Osteoblast (primary cell): ENCODE results near the gene TGM3. TPM values are rescaled to one million over a fixed set of nuclear protein-coding genes. Genes with fewer than 3 reads are reported as not detected.

ENCODE experiments used
- DNase-seq: peaks from one replicate; pipeline ENCODE4 v3.0.0; 2011; ENCODE audit warnings: low spot score, mixed read lengths; ENCODE audit not compliant: insufficient read length; ENCODE audit errors: missing footprints
- H2AFZ ChIP-seq: 2 replicates; pipeline ENCODE4 v1.6.0; 2011; ENCODE audit warnings: mild to moderate bottlenecking, low read length
- H3K27ac ChIP-seq: 2 replicates; pipeline ENCODE4 v1.5.1; 2011; ENCODE audit warnings: mild to moderate bottlenecking, low read depth, low read length, moderate library complexity
- H3K27me3 ChIP-seq: 2 replicates; pipeline ENCODE4 v1.6.0; 2012; ENCODE audit warnings: mild to moderate bottlenecking, control low read depth, inconsistent platforms, low read length, moderate library complexity; ENCODE audit not compliant: insufficient read depth
- H3K36me3 ChIP-seq: 2 replicates; pipeline ENCODE4 v1.5.1; 2011; ENCODE audit warnings: mild to moderate bottlenecking, low read length, control low read depth, moderate library complexity; ENCODE audit not compliant: insufficient read depth
- H3K4me1 ChIP-seq: 2 replicates; pipeline ENCODE4 v1.5.1; 2011; ENCODE audit warnings: mild to moderate bottlenecking, low read length, control low read depth, moderate library complexity; ENCODE audit not compliant: insufficient read depth
- H3K4me2 ChIP-seq: 2 replicates; pipeline ENCODE4 v1.6.0; 2011; ENCODE audit warnings: mild to moderate bottlenecking, low read length; ENCODE audit not compliant: insufficient read depth
- H3K4me3 ChIP-seq: fragments of 200-600 bp; sonication (generic); 3 replicates; pipeline ENCODE4 v1.5.1; 2012; ENCODE audit warnings: mild to moderate bottlenecking, low read length, inconsistent platforms; ENCODE audit not compliant: insufficient read depth
- H3K79me2 ChIP-seq: 2 replicates; pipeline ENCODE4 v1.6.0; 2012; ENCODE audit warnings: mild to moderate bottlenecking, low read length, control low read depth, inconsistent platforms; ENCODE audit not compliant: insufficient read depth
- H3K9me3 ChIP-seq: 2 replicates; pipeline ENCODE4 v1.5.1; 2011; ENCODE audit warnings: low read depth, low read length, control low read depth
- H4K20me1 ChIP-seq: 2 replicates; pipeline ENCODE4 v1.6.0; 2012; ENCODE audit warnings: mild to moderate bottlenecking, low read length, control low read depth; ENCODE audit not compliant: insufficient read depth
- CTCF ChIP-seq: IDR thresholded peaks from 2 replicates; pipeline ENCODE4 v1.5.1; 2011; ENCODE audit warnings: mild to moderate bottlenecking, low read depth, low read length, moderate library complexity; ENCODE audit errors: extremely low read depth
- total RNA-seq: library from RNA; depleted of rRNA; stranded (reverse); fragments of >200 nt; gene quantifications from 2 replicates; pipeline ENCODE4 v1.2.3, GENCODE V29; 2012

The TGM3 gene
- total RNA-seq, 1 donor = not detected

GRCh38 chr20:2307136-2307535 is 11.3 kb downstream of the TGM3 start:
- no peaks in the 10 kb centered on the region for H3K9me3 ChIP-seq
- no peak overlapping the region for H2AFZ ChIP-seq
- no peak for TF ChIP-seq CTCF
- no peaks in the 10 kb centered on the region for H3K36me3 ChIP-seq
- H3K4me3 ChIP-seq = no peak overlapping the region
- H4K20me1 ChIP-seq = no peaks in the 10 kb centered on the region
- DNase-seq = no peak
- no peaks in the 10 kb centered on the region for H3K4me1 ChIP-seq
- H3K4me2 ChIP-seq = no peak overlapping the region
- H3K27me3 ChIP-seq = peaks cover 19% of the 10 kb centered on the region
- no peak overlapping the region for H3K27ac ChIP-seq
- no peaks in the 10 kb centered on the region for H3K79me2 ChIP-seq

GRCh38 chr20:2311329-2311728 is 15.5 kb downstream of the TGM3 start:
- Histone ChIP-seq H4K20me1 (no peaks in the 10 kb centered on the region), H2AFZ (no peak overlapping the region), H3K4me3 (no peak overlapping the region), H3K4me1 (peaks cover 18% of the 10 kb centered on the region), H3K9me3 (no peaks in the 10 kb centered on the region), H3K4me2 (no peak overlapping the region), H3K36me3 (no peaks in the 10 kb centered on the region), H3K79me2 (no peaks in the 10 kb centered on the region), H3K27me3 (peaks cover 5% of the 10 kb centered on the region), H3K27ac (no peak overlapping the region)
- TF ChIP-seq CTCF = no peak
- no peak for DNase-seq

- H2AFZ ChIP-seq = no peak overlapping the region
- peaks cover 5% of the 10 kb centered on the region for H3K27me3 ChIP-seq
- H3K79me2 ChIP-seq = no peaks in the 10 kb centered on the region
- H3K4me2 ChIP-seq = no peak overlapping the region
- no peaks in the 10 kb centered on the region for H4K20me1 ChIP-seq
- no peak for DNase-seq
- no peak overlapping the region for H3K4me3 ChIP-seq
- no peaks in the 10 kb centered on the region for H3K36me3 ChIP-seq
- peaks cover 18% of the 10 kb centered on the region for H3K4me1 ChIP-seq
- TF ChIP-seq CTCF = no peak
- H3K9me3 ChIP-seq = no peaks in the 10 kb centered on the region
- peak overlapping the region; percentile 40 for H3K27ac ChIP-seq
Measured at GRCh38 chr20:2312876-2313275, 17.1 kb downstream of the TGM3 start.

- H3K36me3 ChIP-seq = no peaks in the 10 kb centered on the region
- no peaks in the 10 kb centered on the region for H3K9me3 ChIP-seq
- peaks cover 5% of the 10 kb centered on the region for H3K27me3 ChIP-seq
- no peaks in the 10 kb centered on the region for H3K79me2 ChIP-seq
- TF ChIP-seq CTCF = no peak
- no peak for DNase-seq
- peaks cover 18% of the 10 kb centered on the region for H3K4me1 ChIP-seq
- H2AFZ ChIP-seq = no peak overlapping the region
- H3K27ac ChIP-seq = peak overlapping the region; percentile 40
- no peak overlapping the region for H3K4me3 ChIP-seq
- H3K4me2 ChIP-seq = no peak overlapping the region
- H4K20me1 ChIP-seq = no peaks in the 10 kb centered on the region
Measured at GRCh38 chr20:2313316-2313715, 17.5 kb downstream of the TGM3 start.
